Body of pancreas (tissue), 4 donors: ENCODE data around the gene DNAJC11. TPM values are rescaled to one million over a fixed set of nuclear protein-coding genes. Genes with fewer than 3 reads are reported as not detected.

Experiments
- ATAC-seq: fragments of 150-250 bp; one replicate; pipeline ENCODE4 v1.9.1; 2016
- DNase-seq, 4 donors: peaks; one replicate each; pipeline ENCODE4 v3.0.0-alpha.2; 2019
- H3K27ac ChIP-seq, 4 donors: fragments of 200-600 bp; sonication (generic); 1 replicate in 3 of 4; 2 replicates in 1 of 4; pipeline versions ENCODE4 v1.5.1 to v1.6.1; 2016 to 2019; ENCODE audit warnings: mild to moderate bottlenecking in 1 of 4, mixed read lengths in 1 of 4, moderate library complexity in 1 of 4
- H3K27me3 ChIP-seq, 2 donors: fragments of 200-600 bp; sonication (generic); one replicate each; pipeline ENCODE4 v1.6.0; 2016; ENCODE audit warnings: mild to moderate bottlenecking in 1 of 2
- H3K36me3 ChIP-seq, 2 donors: fragments of 200-600 bp; sonication (generic); replicated peaks in 1 of 2; 2 replicates each; pipeline ENCODE4 v1.5.1; 2016; ENCODE audit warnings: low read depth in 2 of 2; ENCODE audit not compliant: insufficient read depth in 1 of 2
- H3K4me1 ChIP-seq: fragments of 200-600 bp; sonication (generic); one replicate; pipeline ENCODE4 v1.6.0; 2016
- H3K4me3 ChIP-seq, 2 donors: fragments of 200-600 bp; sonication (generic); 1 replicate in 1 of 2; 2 replicates in 1 of 2; pipeline ENCODE4 v1.5.1; 2016 to 2019
- H3K9me3 ChIP-seq, 3 donors: fragments of 200-600 bp; sonication (generic); 1 replicate in 2 of 3; 2 replicates in 1 of 3; pipeline ENCODE4 v1.5.1; 2016
- CTCF ChIP-seq, 7 experiments: fragments of 450-650 bp in 4 of 7; fragments of 200-600 bp in 3 of 7; sonication (generic) in 3 of 7; IDR thresholded peaks; one replicate each; pipeline ENCODE4 v1.5.1; 2016 to 2019; ENCODE audit warnings: antibody characterized with exemption in 7 of 7
- POLR2A ChIP-seq, 3 donors: fragments of 450-650 bp; IDR thresholded peaks; one replicate each; pipeline ENCODE4 v1.6.1; 2016; ENCODE audit warnings: antibody characterized with exemption in 3 of 3, mild to moderate bottlenecking in 2 of 3
- WGBS, 2 donors: methylation state at CpG; one replicate each; pipeline ENCODE4 v1.1.5; 2017; 5-methylcytosine and 5-hydroxymethylcytosine counted together
- intact Hi-C: fragments of 100-400 bp; cut with DNase I; formaldehyde crosslinking; loops from one replicate; pipeline ENCODE4 v1.15.1; 2023
- total RNA-seq, 2 donors: library from RNA; depleted of rRNA; stranded (reverse); fragments of >200 nt; gene quantifications; one replicate each; pipeline ENCODE4 v1.1.0, GENCODE V29; 2016

The DNAJC11 gene
- total RNA-seq, 2 donors from 2014 or later = 16.1 to 88.3 TPM

GRCh38 chr1:6628971-6629479 is 72.6 kb downstream of the DNAJC11 start:
- no peak for DNase-seq
- Histone ChIP-seq H3K27me3 (no peaks in the 10 kb centered on the region), H3K9me3 (no peaks in the 10 kb centered on the region), H3K27ac (no peak overlapping the region), H3K4me1 (peaks cover 27% of the 10 kb centered on the region), H3K36me3 (peaks cover 3 to 6% of the 10 kb centered on the region in 2 donors), H3K4me3 (no peak overlapping the region)
- intact Hi-C loops = no loop called here
- no peak for ATAC-seq
- no peak for TF ChIP-seq POLR2A (IDR thresholded peaks at IDR 0.05)
- no peak for TF ChIP-seq CTCF (IDR thresholded peaks at IDR 0.05)
- WGBS, 2 donors = 90 to 92% methylated on average over 12 of the region's 12 CpGs

- peaks cover 1 to 3% of the 10 kb centered on the region in 2 donors for H3K36me3 ChIP-seq
- intact Hi-C loops = no loop called here
- no peak for TF ChIP-seq POLR2A (IDR thresholded peaks at IDR 0.05)
- no peak for TF ChIP-seq CTCF (IDR thresholded peaks at IDR 0.05)
- no peak for DNase-seq
- H3K4me1 ChIP-seq = peaks cover 27% of the 10 kb centered on the region
- WGBS, 2 donors = 90 to 92% methylated on average over 17 to 21 of the region's 21 CpGs
- no peaks in the 10 kb centered on the region for H3K27me3 ChIP-seq
- no peak for ATAC-seq
- H3K27ac ChIP-seq = no peak overlapping the region
- H3K9me3 ChIP-seq = no peaks in the 10 kb centered on the region
- H3K4me3 ChIP-seq = no peak overlapping the region
Measured at GRCh38 chr1:6627841-6628545, 73.6 kb downstream of the DNAJC11 start.

- no peak overlapping the region for H3K4me3 ChIP-seq
- ATAC-seq (no peak), DNase-seq (no peak)
- 87 to 95% methylated on average over 4 to 9 of the region's 9 CpGs for WGBS, 2 donors
- H3K36me3 ChIP-seq = no peaks in the 10 kb centered on the region
- intact Hi-C loops = no loop called here
- no peaks in the 10 kb centered on the region for H3K9me3 ChIP-seq
- H3K4me1 ChIP-seq = peaks cover 27% of the 10 kb centered on the region
- TF ChIP-seq POLR2A (IDR thresholded peaks at IDR 0.05) (no peak), CTCF (IDR thresholded peaks at IDR 0.05) (no peak)
- no peak overlapping the region for H3K27ac ChIP-seq
- no peaks in the 10 kb centered on the region for H3K27me3 ChIP-seq
Measured at GRCh38 chr1:6627031-6627430, 74.6 kb downstream of the DNAJC11 start.

GRCh38 chr1:6625584-6626149 is 75.9 kb downstream of the DNAJC11 start:
- intact Hi-C loops = no loop called here
- H3K36me3 ChIP-seq = peaks cover 0 to 4% of the 10 kb centered on the region in 2 donors
- H3K4me3 ChIP-seq = peak overlapping the region; percentile 27 to 51
- TF ChIP-seq CTCF (IDR thresholded peaks at IDR 0.05) (no peak), POLR2A (IDR thresholded peaks at IDR 0.05) (peak in 1 of 3 donors; percentile 27)
- ATAC-seq (peak; percentile 38), DNase-seq (peak; percentile 31 to 41 (median 36))
- H3K27ac ChIP-seq = peak overlapping the region; percentile 65 to 87 (median 84)
- H3K4me1 ChIP-seq = peaks cover 27% of the 10 kb centered on the region
- H3K9me3 ChIP-seq = no peaks in the 10 kb centered on the region
- H3K27me3 ChIP-seq = no peaks in the 10 kb centered on the region
- 0 to 2% methylated on average over 19 to 30 of the region's 32 CpGs for WGBS, 2 donors
